Activated CD4-positive, CD25-positive, alpha-beta regulatory T cell treated with anti-CD3 and anti-CD28 coated beads, Interleukin-2, amount 50 U/mL, for 24 hours (primary cell): Measurements from ENCODE around the gene CPSF6.
"Not testable (repeated sequence)": the region's sequence is repeated elsewhere in the genome, so short reads cannot be mapped to it uniquely, and the experiment has no call there.

Experiments
- ATAC-seq, 2 donors: fragments of 150-1000 bp; cut with Tn5 transposase; one replicate each; pipeline ENCODE4 v1.10.0; 2021; ENCODE audit warnings: mild to moderate bottlenecking in 1 of 2, moderate library complexity in 1 of 2

CPSF6 gene

GRCh38 chr12:69239352-69239921 lies at the start of gene CPSF6:
Gene CPSF6, plus strand, starts transcription at chr12:69239569. Its CDS starts 78 bp downstream, at chr12:69239647.
- ATAC-seq: peak; percentile 94 to 96

GRCh38 chr12:69196302-69197288 lies 42.8 kb upstream of the CPSF6 start:
- no peak for ATAC-seq

GRCh38 chr12:69199976-69200375 lies 39.4 kb upstream of the CPSF6 start:
- not testable (repeated sequence) for ATAC-seq

GRCh38 chr12:69204191-69204590 lies 35.2 kb upstream of the CPSF6 start:
- no peak for ATAC-seq

GRCh38 chr12:69210661-69211060 lies 28.7 kb upstream of the CPSF6 start:
- ATAC-seq: peak; percentile 30 to 55

- ATAC-seq: no peak
These were observed 28.2 kb upstream of the CPSF6 start for GRCh38 chr12:69211160-69211559.

- no peak for ATAC-seq
These were observed 25.2 kb upstream of the CPSF6 start for GRCh38 chr12:69214169-69214568.

- ATAC-seq: no peak
These were observed 14.0 kb upstream of the CPSF6 start for GRCh38 chr12:69225251-69225910.

- ATAC-seq: no peak
These were observed 7.9 kb upstream of the CPSF6 start for GRCh38 chr12:69231479-69231878.

GRCh38 chr12:69238589-69239351 lies 599 bp upstream of the CPSF6 start:
- ATAC-seq: no peak

- peak; percentile 15 to 33 for ATAC-seq
These were observed 707 bp downstream of the CPSF6 start for GRCh38 chr12:69239922-69240630.

- ATAC-seq: peak in 1 of 2 donors; percentile 7
These were observed 1.2 kb downstream of the CPSF6 start for GRCh38 chr12:69240631-69240995.

GRCh38 chr12:69241438-69242092 lies 2.2 kb downstream of the CPSF6 start:
- ATAC-seq: no peak

- ATAC-seq: no peak
These were observed 4.0 kb downstream of the CPSF6 start for GRCh38 chr12:69243099-69244084.

- peak in 1 of 2 donors; percentile 34 for ATAC-seq
These were observed 8.1 kb downstream of the CPSF6 start for GRCh38 chr12:69247268-69248018.

- ATAC-seq: no peak
These were observed 12.7 kb downstream of the CPSF6 start for GRCh38 chr12:69252033-69252432.

- ATAC-seq: peak; percentile 60
These were observed 14.7 kb downstream of the CPSF6 start for GRCh38 chr12:69254046-69254445.

- ATAC-seq: no peak
These were observed 15.5 kb downstream of the CPSF6 start for GRCh38 chr12:69254862-69255261.

- no peak for ATAC-seq
These were observed 19.3 kb downstream of the CPSF6 start for GRCh38 chr12:69258655-69259054.
